Endodermal cell (in vitro differentiated cells): ENCODE results near the gene R3HDM4. TPM values are rescaled to one million over a fixed set of nuclear protein-coding genes. Genes with fewer than 3 reads are reported as not detected.

ENCODE experiments used
- DNase-seq: peaks from one replicate; pipeline ENCODE4 v3.0.0-alpha.2; 2017
- H3K27ac ChIP-seq: 2 replicates; pipeline ENCODE4 v1.5.1; 2013; ENCODE audit warnings: mild to moderate bottlenecking, low read depth, low read length, moderate library complexity
- H3K27me3 ChIP-seq: 2 replicates; pipeline ENCODE4 v1.6.1; 2013; ENCODE audit warnings: mild to moderate bottlenecking, low read length, moderate library complexity; ENCODE audit not compliant: insufficient read depth, control insufficient read depth, poor library complexity, severe bottlenecking
- H3K36me3 ChIP-seq: 2 replicates; pipeline ENCODE4 v1.7.0; 2013; ENCODE audit warnings: mild to moderate bottlenecking, low read length, moderate library complexity; ENCODE audit not compliant: control insufficient read depth, insufficient read depth
- H3K4me1 ChIP-seq: one replicate; pipeline ENCODE4 v1.7.0; 2013; ENCODE audit warnings: low read length; ENCODE audit not compliant: control insufficient read depth, insufficient read depth
- H3K4me3 ChIP-seq: 2 replicates; pipeline ENCODE4 v1.5.1; 2013; ENCODE audit warnings: mild to moderate bottlenecking, low read length, moderate library complexity
- H3K9ac ChIP-seq: 2 replicates; pipeline ENCODE4 v1.6.1; 2013; ENCODE audit warnings: mild to moderate bottlenecking, low read length, moderate library complexity; ENCODE audit not compliant: poor library complexity, severe bottlenecking; ENCODE audit errors: extremely low read depth
- H3K9me3 ChIP-seq: 2 replicates; pipeline ENCODE4 v1.6.1; 2013; ENCODE audit warnings: mild to moderate bottlenecking, low read length, moderate library complexity; ENCODE audit not compliant: control insufficient read depth
- H3K27ac Mint-ChIP-seq: 2 replicates; pipeline ENCODE4 v1.8.0; 2020; ENCODE audit warnings: mixed read lengths
- H3K27me3 Mint-ChIP-seq: 2 replicates; pipeline ENCODE4 v1.8.0; 2021; ENCODE audit warnings: mild to moderate bottlenecking, mixed read lengths; ENCODE audit not compliant: insufficient read depth
- H3K36me3 Mint-ChIP-seq: 2 replicates; pipeline ENCODE4 v1.8.0; 2020; ENCODE audit warnings: low read depth, mixed read lengths
- H3K4me1 Mint-ChIP-seq: 2 replicates; pipeline ENCODE4 v1.8.0; 2020; ENCODE audit warnings: mixed read lengths
- H3K4me3 Mint-ChIP-seq: 2 replicates; pipeline ENCODE4 v1.8.0; 2020; ENCODE audit warnings: mild to moderate bottlenecking, moderate library complexity, mixed read lengths
- H3K9me3 Mint-ChIP-seq: 2 replicates; pipeline ENCODE4 v1.8.0; 2020; ENCODE audit warnings: mild to moderate bottlenecking, mixed read lengths
- CTCF ChIP-seq: fragments of 200-600 bp; sonication (generic); conservative IDR thresholded peaks from 2 replicates; pipeline ENCODE4 v1.5.0; 2021; ENCODE audit warnings: antibody characterized with exemption, mild to moderate bottlenecking
- WGBS, 2 experiments: methylation state at CpG; one replicate each; pipeline versions ENCODE4 v1.1.5 to v1.1.7; 2013; ENCODE audit warnings: missing lambda C conversion rate in 2 of 2, mixed read lengths in 1 of 2; ENCODE audit not compliant: insufficient coverage in 1 of 2, insufficient read length in 1 of 2; 5-methylcytosine and 5-hydroxymethylcytosine counted together
- total RNA-seq, 2 donors: library from RNA; stranded (reverse); fragmentation: NEBNext Ultra II Directional in 1 of 2; extraction: Animal tissue kit (Norgen Biotek cat#: 25700) in 1 of 2; gene quantifications; 2 replicates in 1 of 2; 3 replicates in 1 of 2; pipeline ENCODE4 v1.2.1, GENCODE V29; 2021

The R3HDM4 gene
- total RNA-seq, 2 donors from 2014 or later = 61.1 to 64.7 TPM

GRCh38 chr19:942133-942645, 29.2 kb upstream of the R3HDM4 start:
- Mint-ChIP-seq H3K4me3 (no peak overlapping the region), H3K36me3 (peaks cover 59% of the 10 kb centered on the region), H3K4me1 (no peaks in the 10 kb centered on the region), H3K9me3 (peaks cover 1% of the 10 kb centered on the region), H3K27me3 (no peaks in the 10 kb centered on the region), H3K27ac (no peak overlapping the region)
- no peak for DNase-seq
- WGBS, 2 experiments = 92 to 94% methylated on average over 21 to 32 of the region's 32 CpGs
- H3K4me3 ChIP-seq = no peak overlapping the region
- no peak for TF ChIP-seq CTCF
- H3K4me1 ChIP-seq = no peaks in the 10 kb centered on the region
- peaks cover 31% of the 10 kb centered on the region for H3K36me3 ChIP-seq
- H3K27me3 ChIP-seq = no peaks in the 10 kb centered on the region
- no peaks in the 10 kb centered on the region for H3K9me3 ChIP-seq
- no peak overlapping the region for H3K27ac ChIP-seq
- no peak overlapping the region for H3K9ac ChIP-seq

- Mint-ChIP-seq H3K27me3 (no peaks in the 10 kb centered on the region), H3K4me1 (no peaks in the 10 kb centered on the region), H3K4me3 (no peak overlapping the region), H3K9me3 (peaks cover 1% of the 10 kb centered on the region), H3K36me3 (peaks cover 61% of the 10 kb centered on the region), H3K27ac (peak overlapping the region; percentile 4)
- no peak overlapping the region for H3K4me3 ChIP-seq
- no peaks in the 10 kb centered on the region for H3K27me3 ChIP-seq
- WGBS, 2 experiments = 94 to 97% methylated on average over 31 to 45 of the region's 45 CpGs
- peaks cover 26% of the 10 kb centered on the region for H3K36me3 ChIP-seq
- H3K4me1 ChIP-seq = no peaks in the 10 kb centered on the region
- no peaks in the 10 kb centered on the region for H3K9me3 ChIP-seq
- no peak for TF ChIP-seq CTCF
- no peak overlapping the region for H3K9ac ChIP-seq
- no peak for DNase-seq
- no peak overlapping the region for H3K27ac ChIP-seq
These were observed 28.5 kb upstream of the R3HDM4 start for GRCh38 chr19:941292-942132.

- peaks cover 1% of the 10 kb centered on the region for H3K9me3 Mint-ChIP-seq
- Histone ChIP-seq H3K9me3 (no peaks in the 10 kb centered on the region), H3K9ac (no peak overlapping the region), H3K4me1 (no peaks in the 10 kb centered on the region), H3K36me3 (peaks cover 32% of the 10 kb centered on the region), H3K27ac (no peak overlapping the region), H3K27me3 (no peaks in the 10 kb centered on the region), H3K4me3 (no peak overlapping the region)
- no peak for DNase-seq
- TF ChIP-seq CTCF = no peak
- peaks cover 67% of the 10 kb centered on the region for H3K36me3 Mint-ChIP-seq
- peak overlapping the region; percentile 42 for H3K27ac Mint-ChIP-seq
- no peak overlapping the region for H3K4me3 Mint-ChIP-seq
- no peaks in the 10 kb centered on the region for H3K27me3 Mint-ChIP-seq
- 96 to 97% methylated on average over 27 to 64 of the region's 64 CpGs for WGBS, 2 experiments
- H3K4me1 Mint-ChIP-seq = no peaks in the 10 kb centered on the region
These were observed 27.7 kb upstream of the R3HDM4 start for GRCh38 chr19:940591-941291.
